RWPE1 (cell line): ENCODE results near the gene STX19.
A peak's percentile ranks its signal among the peaks of the same experiment; 100 is the strongest.

Source experiments
- CTCF ChIA-PET: fragments of 350-600 bp; sonication (Branson Sonifier 250); formaldehyde crosslinking; extraction: SDS; loops from one replicate; lab custom pipeline; 2021; lab: Yijun Ruan, JAX
- POLR2A ChIA-PET: fragments of 400-600 bp; formaldehyde crosslinking; extraction: SDS; loops from one replicate; lab custom pipeline; 2020; ENCODE audit warnings: antibody characterized with exemption; ENCODE audit not compliant: low non-redundant PET; lab: Yijun Ruan, JAX
- DNase-seq: peaks from one replicate; pipeline ENCODE4 v3.0.0; 2012; ENCODE audit warnings: low spot score
- H3K27ac ChIP-seq: fragments of 450-650 bp; 2 replicates; pipeline ENCODE4 v1.5.1; 2017
- CTCF ChIP-seq: fragments of 450-650 bp; conservative IDR thresholded peaks from 2 replicates; pipeline ENCODE4 v1.5.1; 2017; ENCODE audit warnings: low read depth, mild to moderate bottlenecking

STX19 gene

GRCh38 chr3:94015025-94015424 lies 13.4 kb downstream of the STX19 start:
- DNase-seq: no peak
- H3K27ac ChIP-seq: no peak overlapping the region
- TF ChIP-seq CTCF: no peak
- ChIA-PET CTCF (interaction anchor here (0.9 kb wide), 1 partner anchor 25 kb away, joined by 5 read pairs; no protein-coding TSS in a partner anchor), POLR2A (no interaction called here)

GRCh38 chr3:94012185-94012584 lies 16.2 kb downstream of the STX19 start:
- DNase-seq: no peak
- POLR2A ChIA-PET: no interaction called here
- no peak overlapping the region for H3K27ac ChIP-seq
- CTCF ChIA-PET: no interaction called here
- TF ChIP-seq CTCF: no peak

- no peak for TF ChIP-seq CTCF
- CTCF ChIA-PET: no interaction called here
- DNase-seq: no peak
- no peak overlapping the region for H3K27ac ChIP-seq
- POLR2A ChIA-PET: no interaction called here
Measured at GRCh38 chr3:94011233-94011711, 17.1 kb downstream of the STX19 start.

- no peak for DNase-seq
- POLR2A ChIA-PET: no interaction called here
- no peak overlapping the region for H3K27ac ChIP-seq
- TF ChIP-seq CTCF: no peak
- CTCF ChIA-PET: no interaction called here
Measured at GRCh38 chr3:94009608-94010007, 18.8 kb downstream of the STX19 start.

- H3K27ac ChIP-seq: no peak overlapping the region
- POLR2A ChIA-PET: no interaction called here
- CTCF ChIA-PET: no interaction called here
- TF ChIP-seq CTCF: no peak
- DNase-seq: no peak
Measured at GRCh38 chr3:94008253-94008652, 20.1 kb downstream of the STX19 start.

- CTCF ChIA-PET: interaction anchor here (0.6 to 1.1 kb wide), 11 partner anchors 9 to 482 kb away, joined by 3 to 11 read pairs (median 4); no protein-coding TSS in a partner anchor
- no peak overlapping the region for H3K27ac ChIP-seq
- TF ChIP-seq CTCF: peak; percentile 91
- POLR2A ChIA-PET: no interaction called here
- peak; percentile 54 for DNase-seq
Measured at GRCh38 chr3:94004301-94004910, 24.0 kb downstream of the STX19 start.
